Measurements from ENCODE around the gene NCAPH2. TPM values are rescaled to one million over a fixed set of nuclear protein-coding genes. Genes with fewer than 3 reads are reported as not detected.
A peak's percentile ranks its signal among the peaks of the same experiment; 100 is the strongest.
"Not testable (repeated sequence)": the region's sequence is repeated elsewhere in the genome, so short reads cannot be mapped to it uniquely, and the experiment has no call there.

NCAPH2 gene
- total and polyA plus RNA-seq, 9 of the 15 experiments (the other 6 are each of a cell fraction or from before 2014, with no cell fraction given): 3.6 to 88.6 (median 32.4) TPM

DNA sequence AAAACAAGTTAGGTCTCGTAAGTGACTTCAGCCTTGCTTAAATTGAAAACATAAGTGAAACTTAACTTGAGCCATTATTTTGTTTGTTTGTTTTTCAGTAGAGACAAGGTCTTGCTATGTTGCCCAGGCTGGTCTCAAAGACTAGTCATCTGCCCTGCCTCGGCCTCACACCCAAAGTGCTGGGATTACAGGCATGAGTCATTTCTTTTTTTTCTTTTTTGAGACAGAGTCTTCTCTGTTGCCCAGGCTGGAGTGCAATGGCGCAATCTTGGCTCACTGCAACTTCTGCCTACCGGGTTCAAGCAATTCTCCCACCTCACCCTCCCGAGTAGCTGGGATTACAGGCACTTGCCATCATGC, 33.6 kb downstream of the NCAPH2 start:
- POLR2A ChIA-PET: interaction anchor here (0.6 kb wide), 2 partner anchors 17 to 58 kb away, joined by 3 to 5 read pairs; no protein-coding TSS in a partner anchor
- H3K9me1 ChIP-seq (ENCODE audit: control insufficient read depth, insufficient read depth, low read length); H3K9me3 ChIP-seq (replicated peaks; ENCODE audit: control insufficient read depth, insufficient read depth, low read depth, low read length); H4K20me1 ChIP-seq (replicated peaks; ENCODE audit: control insufficient read depth, insufficient read depth, low read length); BruUV-seq (replicated peaks); H3K27ac ChIP-seq (ENCODE audit: extremely low read depth, low read depth, low read length); DNase-seq (ENCODE audit: extremely low read depth in 1 of 4, low spot score in 3 of 4); H3K9ac ChIP-seq (ENCODE audit: insufficient read depth in 1 of 2, low read depth in 2 of 2, low read length in 2 of 2); H2AFZ ChIP-seq (ENCODE audit: low read depth, low read length); CTCF ChIA-PET (ENCODE audit: low intra/inter-chr PET ratio); FAIRE-seq; ATAC-seq; intact Hi-C loops (cut with micrococcal nuclease); H3K79me2 ChIP-seq (ENCODE audit: control insufficient read depth, insufficient read depth, low read length); H3K4me3 ChIP-seq; H3K36me3 ChIP-seq (ENCODE audit: control insufficient read depth, insufficient read depth, low read length); in situ Hi-C loops (cut with MboI); H3K4me2 ChIP-seq (ENCODE audit: insufficient read depth, low read length); H3K27me3 ChIP-seq (ENCODE audit: control insufficient read depth in 2 of 2, insufficient read depth in 2 of 2, low read length in 2 of 2); TF ChIP-seq JUND (tag; IDR thresholded peaks at IDR 0.05; ENCODE audit: borderline replicate concordance, low read depth, low read length): not testable (repeated sequence)
- TF ChIP-seq ZNF121 (CRISPR knock-in tag; conservative IDR thresholded peaks at IDR 0.05) (peak; percentile 45), FOSL1 (tag; conservative IDR thresholded peaks at IDR 0.05) (peak; percentile 79), ZNF384 (IDR thresholded peaks at IDR 0.05; ENCODE audit: low read depth, low read length) (0 out of 2 replicates have a peak, but pooled peaks have one; percentile 30), SMARCE1 (IDR thresholded peaks at IDR 0.05) (peak; percentile 26; the same call in 1 of the 2 replicates), JUND (IDR thresholded peaks at IDR 0.05; ENCODE audit: borderline replicate concordance, low read depth, low read length) (peak; percentile 63; the same call in 1 of the 2 replicates), L3MBTL2 (IDR thresholded peaks at IDR 0.05) (0 out of 2 replicates have a peak, but pooled peaks have one; percentile 18), ZNF175 (CRISPR knock-in tag; IDR thresholded peaks at IDR 0.05; ENCODE audit: low read depth) (0 out of 2 replicates have a peak, but pooled peaks have one; percentile 13), DPF2 (IDR thresholded peaks at IDR 0.05) (peak; percentile 20; the same call in 1 of the 2 replicates), CEBPB (tag; IDR thresholded peaks at IDR 0.05) (peak; percentile 85), CEBPG (CRISPR knock-in tag; IDR thresholded peaks at IDR 0.05) (peak; percentile 62), CEBPG (tag; conservative IDR thresholded peaks at IDR 0.05 in 1 of 2, IDR thresholded peaks at IDR 0.05 in 1 of 2) (peak; percentile 80 to 82)
- TF ChIP-seq, protein P1, sequence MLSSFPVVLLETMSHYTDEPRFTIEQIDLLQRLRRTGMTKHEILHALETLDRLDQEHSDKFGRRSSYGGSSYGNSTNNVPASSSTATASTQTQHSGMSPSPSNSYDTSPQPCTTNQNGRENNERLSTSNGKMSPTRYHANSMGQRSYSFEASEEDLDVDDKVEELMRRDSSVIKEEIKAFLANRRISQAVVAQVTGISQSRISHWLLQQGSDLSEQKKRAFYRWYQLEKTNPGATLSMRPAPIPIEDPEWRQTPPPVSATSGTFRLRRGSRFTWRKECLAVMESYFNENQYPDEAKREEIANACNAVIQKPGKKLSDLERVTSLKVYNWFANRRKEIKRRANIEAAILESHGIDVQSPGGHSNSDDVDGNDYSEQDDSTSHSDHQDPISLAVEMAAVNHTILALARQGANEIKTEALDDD (IDR thresholded peaks at IDR 0.05): peak; percentile 87
- TF ChIP-seq, protein P2, sequence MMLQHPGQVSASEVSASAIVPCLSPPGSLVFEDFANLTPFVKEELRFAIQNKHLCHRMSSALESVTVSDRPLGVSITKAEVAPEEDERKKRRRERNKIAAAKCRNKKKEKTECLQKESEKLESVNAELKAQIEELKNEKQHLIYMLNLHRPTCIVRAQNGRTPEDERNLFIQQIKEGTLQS (IDR thresholded peaks at IDR 0.05): peak; percentile 76
- TF ChIP-seq, protein P2 (CRISPR knock-in tag; conservative IDR thresholded peaks at IDR 0.05): not testable (repeated sequence)
- WGBS (ENCODE audit: insufficient coverage, low coverage, missing lambda C conversion rate): 35% methylated on average over 5 of the region's 5 CpGs
- peaks cover 15 to 26% of the 10 kb centered on the region in 2 experiments for H3K4me1 ChIP-seq (replicated peaks in 1 of 2; ENCODE audit: control insufficient read depth in 2 of 2, insufficient read depth in 2 of 2, low read length in 2 of 2)
